H9 (cell line): ENCODE data around the gene DENND1A. TPM values are rescaled to one million over a fixed set of nuclear protein-coding genes. Genes with fewer than 3 reads are reported as not detected.

ENCODE experiments used
- DNase-seq: peaks from one replicate; pipeline ENCODE4 v3.0.0-alpha.2; 2017
- H2AFZ ChIP-seq: one replicate; pipeline ENCODE4 v1.6.1; 2013; ENCODE audit warnings: mild to moderate bottlenecking, low read length, control low read depth, moderate library complexity
- H2AK5ac ChIP-seq: 2 replicates; pipeline ENCODE4 v1.6.1; 2013; ENCODE audit warnings: low read length, control low read depth, mixed read lengths; ENCODE audit not compliant: insufficient read length
- H2BK120ac ChIP-seq: one replicate; pipeline ENCODE4 v1.6.1; 2013; ENCODE audit warnings: low read depth, mild to moderate bottlenecking, low read length, control low read depth, inconsistent platforms; ENCODE audit not compliant: poor library complexity, severe bottlenecking
- H2BK12ac ChIP-seq: 2 replicates; pipeline ENCODE4 v1.6.1; 2013; ENCODE audit warnings: low read length, control low read depth, mixed read lengths, low read depth; ENCODE audit not compliant: insufficient read length
- H2BK15ac ChIP-seq: 2 replicates; pipeline ENCODE4 v1.6.1; 2013; ENCODE audit warnings: low read depth, low read length, control low read depth
- H2BK20ac ChIP-seq: one replicate; pipeline ENCODE4 v1.6.1; 2013; ENCODE audit warnings: low read depth, mild to moderate bottlenecking, low read length, control low read depth, inconsistent platforms; ENCODE audit not compliant: poor library complexity, severe bottlenecking
- H2BK5ac ChIP-seq: 2 replicates; pipeline ENCODE4 v1.6.1; 2013; ENCODE audit warnings: low read length, control low read depth, mixed read lengths; ENCODE audit not compliant: insufficient read length
- H3K14ac ChIP-seq: 2 replicates; pipeline ENCODE4 v1.6.1; 2013; ENCODE audit warnings: low read length, control low read depth; ENCODE audit not compliant: insufficient read depth
- H3K18ac ChIP-seq: 2 replicates; pipeline ENCODE4 v1.6.1; 2013; ENCODE audit warnings: low read depth, mild to moderate bottlenecking, mixed read lengths, low read length, control low read depth; ENCODE audit not compliant: insufficient read length
- H3K23ac ChIP-seq: 2 replicates; pipeline ENCODE4 v1.6.1; 2013; ENCODE audit warnings: low read length, control low read depth, mixed read lengths, low read depth; ENCODE audit not compliant: insufficient read length
- H3K23me2 ChIP-seq: 2 replicates; pipeline ENCODE4 v1.6.1; 2013; ENCODE audit warnings: low read depth, mild to moderate bottlenecking, mixed read lengths, low read length, control low read depth; ENCODE audit not compliant: insufficient read length, poor library complexity, severe bottlenecking
- H3K27ac ChIP-seq: 2 replicates; pipeline ENCODE4 v1.5.1; 2013; ENCODE audit warnings: low read length, control low read depth, mixed read lengths, low read depth; ENCODE audit not compliant: insufficient read length
- H3K27me3 ChIP-seq: 2 replicates; pipeline ENCODE4 v1.6.1; 2013; ENCODE audit warnings: low read length, control low read depth, inconsistent platforms; ENCODE audit not compliant: insufficient read depth
- H3K4ac ChIP-seq: 2 replicates; pipeline ENCODE4 v1.6.1; 2013; ENCODE audit warnings: low read depth, mild to moderate bottlenecking, control low read depth, inconsistent platforms, low read length, moderate library complexity
- H3K4me1 ChIP-seq: 2 replicates; pipeline ENCODE4 v1.6.1; 2013; ENCODE audit warnings: low read length, control low read depth, inconsistent platforms; ENCODE audit not compliant: insufficient read depth
- H3K4me2 ChIP-seq: 2 replicates; pipeline ENCODE4 v1.6.1; 2013; ENCODE audit warnings: low read length, control low read depth, mixed read lengths; ENCODE audit not compliant: insufficient read length, insufficient read depth
- H3K56ac ChIP-seq: 2 replicates; pipeline ENCODE4 v1.6.1; 2013; ENCODE audit warnings: low read depth, mild to moderate bottlenecking, mixed read lengths, low read length, control low read depth; ENCODE audit not compliant: insufficient read length
- H3K79me1 ChIP-seq: 2 replicates; pipeline ENCODE4 v1.6.1; 2013; ENCODE audit warnings: low read depth, mild to moderate bottlenecking, moderate library complexity, low read length, control low read depth, inconsistent platforms; ENCODE audit not compliant: insufficient read depth, poor library complexity, severe bottlenecking
- H3K79me2 ChIP-seq: 2 replicates; pipeline ENCODE4 v1.6.1; 2013; ENCODE audit warnings: low read length, control low read depth, inconsistent platforms; ENCODE audit not compliant: insufficient read depth
- H3K9ac ChIP-seq: 2 replicates; pipeline ENCODE4 v1.6.1; 2013; ENCODE audit warnings: low read length, control low read depth, mixed read lengths; ENCODE audit not compliant: insufficient read length; ENCODE audit errors: extremely low read depth
- H3K9me3 ChIP-seq: one replicate; pipeline ENCODE4 v1.6.1; 2013; ENCODE audit warnings: low read depth, low read length, inconsistent platforms; ENCODE audit not compliant: control insufficient read depth
- H3T11ph ChIP-seq: one replicate; pipeline ENCODE4 v1.6.1; 2013; ENCODE audit warnings: mild to moderate bottlenecking, low read length, control low read depth, inconsistent platforms
- H4K20me1 ChIP-seq: one replicate; pipeline ENCODE4 v1.6.1; 2013; ENCODE audit not compliant: control insufficient read depth, insufficient read length, insufficient read depth
- H4K5ac ChIP-seq: 2 replicates; pipeline ENCODE4 v1.6.1; 2013; ENCODE audit warnings: low read depth, mild to moderate bottlenecking, mixed read lengths, low read length, control low read depth; ENCODE audit not compliant: insufficient read length
- H4K8ac ChIP-seq: replicated peaks from 2 replicates; pipeline ENCODE4 v1.6.1; 2013; ENCODE audit warnings: low read length, control low read depth, mixed read lengths, low read depth; ENCODE audit not compliant: insufficient read length
- H4K91ac ChIP-seq: 2 replicates; pipeline ENCODE4 v1.6.1; 2013; ENCODE audit warnings: low read depth, mild to moderate bottlenecking, moderate library complexity, mixed read lengths, low read length, control low read depth; ENCODE audit not compliant: insufficient read length
- H3K27ac Mint-ChIP-seq, 3 experiments: 2 replicates in 2 of 3; 3 replicates in 1 of 3; pipeline ENCODE4 v1.8.0; 2020 to 2021; ENCODE audit warnings: mixed read lengths in 3 of 3, mild to moderate bottlenecking in 1 of 3, moderate library complexity in 1 of 3
- H3K27me3 Mint-ChIP-seq: 2 replicates; pipeline ENCODE4 v1.8.0; 2021; ENCODE audit warnings: low read depth, mild to moderate bottlenecking, moderate library complexity, mixed read lengths
- H3K36me3 Mint-ChIP-seq, 3 experiments: 2 replicates in 2 of 3; 3 replicates in 1 of 3; pipeline ENCODE4 v1.8.0; 2020 to 2021; ENCODE audit warnings: low read depth in 3 of 3, mixed read lengths in 3 of 3; ENCODE audit not compliant: insufficient read depth in 1 of 3
- H3K4me1 Mint-ChIP-seq, 2 experiments: 2 replicates each; pipeline ENCODE4 v1.8.0; 2020; ENCODE audit warnings: mixed read lengths in 2 of 2
- H3K4me3 Mint-ChIP-seq, 2 experiments: 2 replicates in 1 of 2; 3 replicates in 1 of 2; pipeline ENCODE4 v1.8.0; 2020 to 2021; ENCODE audit warnings: mild to moderate bottlenecking in 2 of 2, mixed read lengths in 2 of 2, moderate library complexity in 1 of 2
- H3K9me3 Mint-ChIP-seq, 2 experiments: 2 replicates in 1 of 2; 3 replicates in 1 of 2; pipeline ENCODE4 v1.8.0; 2020; ENCODE audit warnings: mild to moderate bottlenecking in 2 of 2, mixed read lengths in 2 of 2, moderate library complexity in 1 of 2
- WGBS: extraction: QIAGEN DNeasy Blood & Tissue Kit; methylation state at CpG from one replicate; pipeline ENCODE4 v1.1.7; 2013; ENCODE audit warnings: missing lambda C conversion rate, low lambda C conversion rate, mixed read lengths; ENCODE audit not compliant: insufficient read length; ENCODE audit errors: extremely low coverage; 5-methylcytosine and 5-hydroxymethylcytosine counted together
- total RNA-seq: library from RNA; stranded (reverse); gene quantifications from 2 replicates; pipeline ENCODE4 v1.2.1, GENCODE V29; 2021
- TF ChIP-seq, protein P1 (sequence below): fragments of 200-600 bp; sonication (generic); conservative IDR thresholded peaks from 3 replicates; pipeline ENCODE4 v1.8.0; 2021; ENCODE audit warnings: antibody characterized with exemption, mild to moderate bottlenecking

DENND1A gene
- total RNA-seq, 1 experiment from 2014 or later = 20.4 TPM

DNA sequence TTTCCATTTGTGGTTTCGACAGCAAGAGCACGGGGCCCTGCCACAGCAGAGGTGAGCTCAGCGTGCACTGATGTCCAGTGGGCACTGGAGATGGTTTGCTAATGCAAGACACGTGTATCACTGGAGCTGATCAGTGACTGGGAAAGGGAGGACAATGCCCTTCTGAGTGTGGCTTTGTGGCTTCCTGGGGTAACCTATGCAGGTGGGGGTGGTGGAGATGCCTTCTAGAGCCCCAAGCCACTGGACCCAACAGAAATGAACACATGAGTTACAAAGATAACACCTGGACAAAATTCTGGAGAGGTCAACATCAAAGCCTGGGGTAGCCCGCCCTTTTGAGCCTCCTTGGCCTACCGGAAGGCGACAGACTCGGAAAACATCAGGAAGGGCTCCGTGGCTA, 312.6 kb downstream of the DENND1A start:
- H3K4me1 Mint-ChIP-seq = peaks cover 18 to 27% of the 10 kb centered on the region in 2 experiments
- no peaks in the 10 kb centered on the region for H3K9me3 Mint-ChIP-seq
- no peak overlapping the region for H3K4me3 Mint-ChIP-seq
- Histone ChIP-seq H3K23ac (no peak overlapping the region), H2BK12ac (no peak overlapping the region), H3K23me2 (no peaks in the 10 kb centered on the region), H2BK15ac (no peak overlapping the region), H4K8ac (no peak overlapping the region), H2AFZ (no peak overlapping the region), H3K79me2 (no peaks in the 10 kb centered on the region), H4K5ac (no peak overlapping the region), H3K4me2 (no peak overlapping the region), H4K91ac (no peak overlapping the region), H3K4me1 (no peaks in the 10 kb centered on the region), H2BK120ac (no peak overlapping the region), H2AK5ac (no peak overlapping the region), H3K27me3 (no peaks in the 10 kb centered on the region), H4K20me1 (no peaks in the 10 kb centered on the region), H3K9ac (no peak overlapping the region), H3K4ac (no peak overlapping the region), H2BK20ac (no peak overlapping the region), H3K56ac (no peak overlapping the region), H3K14ac (no peak overlapping the region), H3K27ac (no peak overlapping the region), H2BK5ac (no peak overlapping the region), H3T11ph (no peak overlapping the region), H3K18ac (no peak overlapping the region), H3K79me1 (no peaks in the 10 kb centered on the region), H3K9me3 (no peaks in the 10 kb centered on the region)
- TF ChIP-seq, protein P1, sequence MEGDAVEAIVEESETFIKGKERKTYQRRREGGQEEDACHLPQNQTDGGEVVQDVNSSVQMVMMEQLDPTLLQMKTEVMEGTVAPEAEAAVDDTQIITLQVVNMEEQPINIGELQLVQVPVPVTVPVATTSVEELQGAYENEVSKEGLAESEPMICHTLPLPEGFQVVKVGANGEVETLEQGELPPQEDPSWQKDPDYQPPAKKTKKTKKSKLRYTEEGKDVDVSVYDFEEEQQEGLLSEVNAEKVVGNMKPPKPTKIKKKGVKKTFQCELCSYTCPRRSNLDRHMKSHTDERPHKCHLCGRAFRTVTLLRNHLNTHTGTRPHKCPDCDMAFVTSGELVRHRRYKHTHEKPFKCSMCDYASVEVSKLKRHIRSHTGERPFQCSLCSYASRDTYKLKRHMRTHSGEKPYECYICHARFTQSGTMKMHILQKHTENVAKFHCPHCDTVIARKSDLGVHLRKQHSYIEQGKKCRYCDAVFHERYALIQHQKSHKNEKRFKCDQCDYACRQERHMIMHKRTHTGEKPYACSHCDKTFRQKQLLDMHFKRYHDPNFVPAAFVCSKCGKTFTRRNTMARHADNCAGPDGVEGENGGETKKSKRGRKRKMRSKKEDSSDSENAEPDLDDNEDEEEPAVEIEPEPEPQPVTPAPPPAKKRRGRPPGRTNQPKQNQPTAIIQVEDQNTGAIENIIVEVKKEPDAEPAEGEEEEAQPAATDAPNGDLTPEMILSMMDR = no peak
- no peaks in the 10 kb centered on the region; a peak in 1 of 7 replicates for H3K36me3 Mint-ChIP-seq
- WGBS = no CpG with 5 or more reads among the region's 9 CpGs
- no peak for DNase-seq
- H3K27ac Mint-ChIP-seq = no peak overlapping the region
- no peaks in the 10 kb centered on the region; the same call in 1 of the 2 replicates for H3K27me3 Mint-ChIP-seq
